ENCODE data around the gene RPS23.

RPS23 gene

GRCh38 chr5:82244151-82244550 is 34.0 kb downstream of the RPS23 start:
- no peaks in the 10 kb centered on the region for H3K79me2 ChIP-seq (ENCODE audit: insufficient read depth, low read depth)
- TF ChIP-seq CTCF (conservative IDR thresholded peaks at IDR 0.05; ENCODE audit: low read depth, low read length): no peak

GRCh38 chr5:82234885-82235284 is 43.3 kb downstream of the RPS23 start:
- Histone ChIP-seq H3K4me2 (no peak overlapping the region), H3K79me2 (ENCODE audit: insufficient read depth, low read depth) (no peaks in the 10 kb centered on the region), H3K4me3 (IDR thresholded peaks at IDR 0.05; ENCODE audit: insufficient read depth, low read depth, low read length) (no peak overlapping the region), H3K9ac (no peak overlapping the region), H3K4me1 (ENCODE audit: low read depth, poor library complexity, severe bottlenecking) (no peaks in the 10 kb centered on the region), H3K27ac (no peak overlapping the region), H2AFZ (ENCODE audit: low read depth) (no peak overlapping the region), H3K27me3 (ENCODE audit: insufficient read depth, low read depth) (no peaks in the 10 kb centered on the region), H4K20me1 (ENCODE audit: insufficient read depth) (no peaks in the 10 kb centered on the region), H3K36me3 (ENCODE audit: insufficient read depth) (no peaks in the 10 kb centered on the region)
- TF ChIP-seq CTCF (conservative IDR thresholded peaks at IDR 0.05; ENCODE audit: low read depth, low read length): no peak

More at GRCh38 chr5:82244151-82244550, 34.0 kb downstream of the RPS23 start:
- Histone ChIP-seq H3K36me3 (ENCODE audit: insufficient read depth) (no peaks in the 10 kb centered on the region), H3K4me3 (IDR thresholded peaks at IDR 0.05; ENCODE audit: insufficient read depth, low read depth, low read length) (no peak overlapping the region), H3K4me1 (ENCODE audit: low read depth, poor library complexity, severe bottlenecking) (no peaks in the 10 kb centered on the region), H3K27ac (no peak overlapping the region), H4K20me1 (ENCODE audit: insufficient read depth) (no peaks in the 10 kb centered on the region), H3K4me2 (no peak overlapping the region), H3K9ac (no peak overlapping the region), H2AFZ (ENCODE audit: low read depth) (no peak overlapping the region), H3K27me3 (ENCODE audit: insufficient read depth, low read depth) (no peaks in the 10 kb centered on the region)

GRCh38 chr5:82225525-82226172 is 52.5 kb downstream of the RPS23 start:
- no peak overlapping the region for H3K4me3 ChIP-seq (IDR thresholded peaks at IDR 0.05; ENCODE audit: insufficient read depth, low read depth, low read length)
- no peaks in the 10 kb centered on the region for H3K27me3 ChIP-seq (ENCODE audit: insufficient read depth, low read depth)
- H3K4me2 ChIP-seq: peak overlapping the region; percentile 14; the same call in 1 of the 2 replicates
- H3K36me3 ChIP-seq (ENCODE audit: insufficient read depth): no peaks in the 10 kb centered on the region
- TF ChIP-seq CTCF (conservative IDR thresholded peaks at IDR 0.05; ENCODE audit: low read depth, low read length): peak; percentile 99
- no peak overlapping the region for H3K27ac ChIP-seq
- H3K4me1 ChIP-seq (ENCODE audit: low read depth, poor library complexity, severe bottlenecking): peaks cover 15% of the 10 kb centered on the region
- H3K9ac ChIP-seq: no peak overlapping the region
- no peaks in the 10 kb centered on the region for H3K79me2 ChIP-seq (ENCODE audit: insufficient read depth, low read depth)
- peak overlapping the region; percentile 16; the same call in 1 of the 2 replicates for H2AFZ ChIP-seq (ENCODE audit: low read depth)
- H4K20me1 ChIP-seq (ENCODE audit: insufficient read depth): no peaks in the 10 kb centered on the region
